ENCODE data around the gene CTRL. TPM values are rescaled to one million over a fixed set of nuclear protein-coding genes. Genes with fewer than 3 reads are reported as not detected.
"Not testable (repeated sequence)": the region's sequence is repeated elsewhere in the genome, so short reads cannot be mapped to it uniquely, and the experiment has no call there.

Gene CTRL
- total RNA-seq, 1 experiment from 2014 or later = 2.6 TPM

- H3K4me3 Mint-ChIP-seq (ENCODE audit: low read depth, unreplicated experiment) = no peak overlapping the region
- CTCF ChIA-PET = interaction anchor here (0.7 kb wide), 1 partner anchor 53 kb away, joined by 3 read pairs; no protein-coding TSS in a partner anchor
- no peak overlapping the region for H3K27ac Mint-ChIP-seq (ENCODE audit: unreplicated experiment)
- intact Hi-C loops (cut with micrococcal nuclease; ENCODE audit: unreplicated experiment) = no loop called here
- no peaks in the 10 kb centered on the region for H3K27me3 Mint-ChIP-seq (ENCODE audit: unreplicated experiment)
- no peak for DNase-seq
- no peaks in the 10 kb centered on the region for H3K9me3 Mint-ChIP-seq (ENCODE audit: low read depth, unreplicated experiment)
- H3K4me1 Mint-ChIP-seq (ENCODE audit: low read depth, unreplicated experiment) = peaks cover 8% of the 10 kb centered on the region
- peaks cover 38% of the 10 kb centered on the region for H3K36me3 Mint-ChIP-seq (ENCODE audit: insufficient read depth, unreplicated experiment)
- no TSS peak for BruUV-seq (replicated peaks)
- TF ChIP-seq CTCF (IDR thresholded peaks at IDR 0.05; ENCODE audit: unreplicated experiment) = no peak
Measured at GRCh38 chr16:67915831-67916723, 15.6 kb downstream of the CTRL start.

- H3K36me3 Mint-ChIP-seq (ENCODE audit: insufficient read depth, unreplicated experiment) = peaks cover 41% of the 10 kb centered on the region
- H3K27ac Mint-ChIP-seq (ENCODE audit: unreplicated experiment); DNase-seq; H3K9me3 Mint-ChIP-seq (ENCODE audit: low read depth, unreplicated experiment); H3K4me3 Mint-ChIP-seq (ENCODE audit: low read depth, unreplicated experiment); intact Hi-C loops (cut with micrococcal nuclease; ENCODE audit: unreplicated experiment); H3K27me3 Mint-ChIP-seq (ENCODE audit: unreplicated experiment); H3K4me1 Mint-ChIP-seq (ENCODE audit: low read depth, unreplicated experiment); BruUV-seq (replicated peaks): not testable (repeated sequence)
- CTCF ChIA-PET = interaction anchor here (0.7 kb wide), 1 partner anchor 52 kb away, joined by 3 read pairs; no protein-coding TSS in a partner anchor
Measured at GRCh38 chr16:67915496-67915769, 16.2 kb downstream of the CTRL start.

GRCh38 chr16:67914758-67915495 is 16.7 kb downstream of the CTRL start:
- intact Hi-C loops (cut with micrococcal nuclease; ENCODE audit: unreplicated experiment) = no loop called here
- no peak for TF ChIP-seq CTCF (IDR thresholded peaks at IDR 0.05; ENCODE audit: unreplicated experiment)
- CTCF ChIA-PET = interaction anchor here (0.6 to 0.7 kb wide), 2 partner anchors 52 to 872 kb away, joined by 3 to 5 read pairs; no protein-coding TSS in a partner anchor
- no peaks in the 10 kb centered on the region for H3K27me3 Mint-ChIP-seq (ENCODE audit: unreplicated experiment)
- peaks cover 8% of the 10 kb centered on the region for H3K4me1 Mint-ChIP-seq (ENCODE audit: low read depth, unreplicated experiment)
- H3K36me3 Mint-ChIP-seq (ENCODE audit: insufficient read depth, unreplicated experiment) = peaks cover 42% of the 10 kb centered on the region
- H3K9me3 Mint-ChIP-seq (ENCODE audit: low read depth, unreplicated experiment) = no peaks in the 10 kb centered on the region
- no peak overlapping the region for H3K4me3 Mint-ChIP-seq (ENCODE audit: low read depth, unreplicated experiment)
- no peak overlapping the region for H3K27ac Mint-ChIP-seq (ENCODE audit: unreplicated experiment)
- BruUV-seq (replicated peaks) = no TSS peak
- no peak for DNase-seq

- TF ChIP-seq CTCF (IDR thresholded peaks at IDR 0.05; ENCODE audit: unreplicated experiment) = no peak
- Mint-ChIP-seq H3K27ac (ENCODE audit: unreplicated experiment) (no peak overlapping the region), H3K4me3 (ENCODE audit: low read depth, unreplicated experiment) (no peak overlapping the region), H3K36me3 (ENCODE audit: insufficient read depth, unreplicated experiment) (peaks cover 41% of the 10 kb centered on the region), H3K4me1 (ENCODE audit: low read depth, unreplicated experiment) (peaks cover 4% of the 10 kb centered on the region), H3K27me3 (ENCODE audit: unreplicated experiment) (no peaks in the 10 kb centered on the region), H3K9me3 (ENCODE audit: low read depth, unreplicated experiment) (no peaks in the 10 kb centered on the region)
- no peak for DNase-seq
- intact Hi-C loops (cut with micrococcal nuclease; ENCODE audit: unreplicated experiment) = no loop called here
- CTCF ChIA-PET = interaction anchor here (1.6 kb wide), 1 partner anchor 94 kb away, joined by 3 read pairs; no protein-coding TSS in a partner anchor
- no TSS peak for BruUV-seq (replicated peaks)
Measured at GRCh38 chr16:67910158-67910557, 21.5 kb downstream of the CTRL start.

Measured in Calu3 (cell line).